CD4-positive, alpha-beta T cell (primary cell): ENCODE results near the gene AGAP1. TPM values are rescaled to one million over a fixed set of nuclear protein-coding genes. Genes with fewer than 3 reads are reported as not detected.

ENCODE experiments used
- ATAC-seq: fragments of 200-7000 bp; cut with Tn5 transposase; one replicate; pipeline ENCODE4 v1.10.0; 2022; ENCODE audit warnings: mild to moderate bottlenecking; ENCODE audit not compliant: poor library complexity
- CTCF ChIA-PET: fragments of 350-600 bp; sonication (Branson Sonifier 250); formaldehyde crosslinking; loops from one replicate; lab custom pipeline; 2021; ENCODE audit warnings: antibody characterized with exemption, inconsistent platforms; lab: Charles Lee
- POLR2A ChIA-PET: fragments of 350-600 bp; sonication (Branson Sonifier 250); formaldehyde crosslinking; loops from one replicate; lab custom pipeline; 2021; ENCODE audit warnings: antibody characterized with exemption, inconsistent platforms; lab: Charles Lee
- DNase-seq, 14 experiments: peaks; one replicate each; pipeline ENCODE4 v3.0.0-alpha.2; 2013 to 2020; ENCODE audit warnings: mixed read lengths in 2 of 14
- H3K27ac ChIP-seq, 2 donors: one replicate each; pipeline versions ENCODE4 v1.5.1 to v1.7.0; 2013; ENCODE audit warnings: low read length in 2 of 2, low read depth in 1 of 2, mild to moderate bottlenecking in 1 of 2
- H3K27me3 ChIP-seq, 2 experiments: 1 replicate in 1 of 2; 2 replicates in 1 of 2; pipeline versions ENCODE4 v1.6.1 to v1.7.0; 2013; ENCODE audit warnings: low read length in 2 of 2, control low read depth in 1 of 2, mild to moderate bottlenecking in 1 of 2, moderate library complexity in 1 of 2; ENCODE audit not compliant: insufficient read depth in 2 of 2, control insufficient read depth in 1 of 2
- H3K36me3 ChIP-seq: one replicate; pipeline ENCODE4 v1.6.1; 2013; ENCODE audit warnings: low read length, control low read depth; ENCODE audit not compliant: insufficient read depth
- H3K4me1 ChIP-seq: one replicate; pipeline ENCODE4 v1.6.1; 2013; ENCODE audit warnings: low read length, control low read depth; ENCODE audit not compliant: insufficient read depth
- H3K4me3 ChIP-seq: one replicate; pipeline ENCODE4 v1.5.1; 2013; ENCODE audit warnings: mild to moderate bottlenecking, low read length, moderate library complexity
- H3K9me3 ChIP-seq, 2 experiments: 1 replicate in 1 of 2; 2 replicates in 1 of 2; pipeline versions ENCODE4 v1.6.1 to v1.7.0; 2013; ENCODE audit warnings: low read length in 2 of 2, mild to moderate bottlenecking in 2 of 2, control low read depth in 1 of 2, moderate library complexity in 1 of 2; ENCODE audit not compliant: control insufficient read depth in 1 of 2, insufficient read depth in 1 of 2
- H3K27ac Mint-ChIP-seq: one replicate; pipeline ENCODE4 v1.8.0; 2020; ENCODE audit warnings: mixed read lengths
- H3K27me3 Mint-ChIP-seq: one replicate; pipeline ENCODE4 v1.8.0; 2021; ENCODE audit warnings: mixed read lengths
- H3K36me3 Mint-ChIP-seq: one replicate; pipeline ENCODE4 v1.8.0; 2021; ENCODE audit warnings: low read depth, mixed read lengths
- H3K4me1 Mint-ChIP-seq: one replicate; pipeline ENCODE4 v1.8.0; 2021; ENCODE audit warnings: low read depth, mixed read lengths
- H3K4me3 Mint-ChIP-seq: one replicate; pipeline ENCODE4 v1.8.0; 2020; ENCODE audit warnings: mild to moderate bottlenecking, mixed read lengths
- H3K9me3 Mint-ChIP-seq: one replicate; pipeline ENCODE4 v1.8.0; 2020; ENCODE audit warnings: mixed read lengths
- CTCF ChIP-seq: fragments of 200-600 bp; IDR thresholded peaks from one replicate; pipeline ENCODE4 v1.8.0; 2022; ENCODE audit warnings: antibody characterized with exemption, mild to moderate bottlenecking
- intact Hi-C, 2 experiments: fragments of 100-400 bp; cut with DNase I in 1 of 2; cut with micrococcal nuclease in 1 of 2; formaldehyde crosslinking; loops; one replicate each; pipeline versions ENCODE4 v1.15.1 to v1.9.0; 2023 to 2025; cut with DNase I, micrococcal nuclease
- total RNA-seq, 174 experiments: library from RNA in 2 of 174; stranded (reverse) in 2 of 174; gene quantifications; one replicate each; pipeline ENCODE4 v1.2.3 and lab custom pipeline; 2021 to 2026

Gene AGAP1
- total RNA-seq, 2 experiments from 2014 or later: 2.6 to 3.1 TPM

DNA sequence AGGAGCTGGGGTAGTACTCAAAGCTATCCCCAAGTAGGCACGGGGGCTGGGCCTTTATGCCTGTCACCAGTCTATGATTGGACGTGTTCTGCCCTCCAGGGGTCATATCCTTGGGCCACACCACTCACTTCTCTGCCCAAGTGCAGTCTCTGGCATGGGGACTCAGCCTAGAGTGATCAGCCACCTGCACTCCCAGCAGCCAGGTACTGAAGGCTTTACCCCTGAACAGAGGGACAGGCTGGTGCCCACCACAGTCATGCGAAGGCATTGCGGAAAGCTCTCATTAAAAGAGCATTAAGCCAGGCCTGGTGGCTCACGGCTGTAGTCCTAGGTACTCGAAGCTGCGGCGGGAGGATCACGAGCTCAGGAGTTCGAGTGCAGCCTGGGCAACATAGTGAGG is 199.4 kb downstream of the AGAP1 start:
- Mint-ChIP-seq H3K4me1 (no peaks in the 10 kb centered on the region), H3K9me3 (no peaks in the 10 kb centered on the region), H3K36me3 (no peaks in the 10 kb centered on the region), H3K27me3 (peaks cover 10% of the 10 kb centered on the region), H3K4me3 (no peak overlapping the region), H3K27ac (no peak overlapping the region)
- no peak overlapping the region for H3K27ac ChIP-seq
- H3K36me3 ChIP-seq: no peaks in the 10 kb centered on the region
- CTCF ChIA-PET: no interaction called here
- intact Hi-C loops: no loop called here
- H3K27me3 ChIP-seq: no peaks in the 10 kb centered on the region
- no peaks in the 10 kb centered on the region for H3K4me1 ChIP-seq
- DNase-seq: no peak
- no peak for ATAC-seq
- POLR2A ChIA-PET: no interaction called here
- no peak overlapping the region for H3K4me3 ChIP-seq
- no peak for TF ChIP-seq CTCF
- H3K9me3 ChIP-seq: peaks cover 0 to 6% of the 10 kb centered on the region in 2 experiments

- peaks cover 0 to 6% of the 10 kb centered on the region in 2 experiments for H3K9me3 ChIP-seq
- no peak overlapping the region for H3K27ac ChIP-seq
- intact Hi-C loops: no loop called here
- no peaks in the 10 kb centered on the region for H3K27me3 ChIP-seq
- no peaks in the 10 kb centered on the region for H3K36me3 ChIP-seq
- no peaks in the 10 kb centered on the region for H3K36me3 Mint-ChIP-seq
- DNase-seq (no peak), ATAC-seq (no peak)
- peaks cover 5% of the 10 kb centered on the region for H3K27me3 Mint-ChIP-seq
- no peak for TF ChIP-seq CTCF
- H3K9me3 Mint-ChIP-seq: no peaks in the 10 kb centered on the region
- H3K27ac Mint-ChIP-seq: no peak overlapping the region
- no peak overlapping the region for H3K4me3 Mint-ChIP-seq
- CTCF ChIA-PET: no interaction called here
- H3K4me3 ChIP-seq: no peak overlapping the region
- H3K4me1 Mint-ChIP-seq: no peaks in the 10 kb centered on the region
- no peaks in the 10 kb centered on the region for H3K4me1 ChIP-seq
- POLR2A ChIA-PET: no interaction called here
These were observed 201.1 kb downstream of the AGAP1 start for GRCh38 chr2:235694721-235695601.

DNA sequence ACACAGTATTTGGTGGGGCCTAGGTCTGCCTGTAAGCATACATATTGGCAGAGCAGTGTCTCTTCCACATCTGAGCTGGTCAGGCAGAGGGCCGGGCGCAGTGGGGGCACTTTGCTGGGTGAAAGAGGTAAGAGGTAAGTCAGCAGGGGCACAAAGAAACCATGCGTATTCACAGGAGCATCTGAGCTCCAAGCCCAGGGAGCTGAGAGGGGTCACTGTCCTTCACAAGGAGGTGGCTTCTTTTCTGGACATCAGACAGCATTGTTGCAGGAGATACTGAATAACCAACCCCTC is 201.7 kb downstream of the AGAP1 start:
- no peak overlapping the region for H3K4me3 ChIP-seq
- Mint-ChIP-seq H3K4me1 (no peaks in the 10 kb centered on the region), H3K9me3 (no peaks in the 10 kb centered on the region), H3K27ac (no peak overlapping the region), H3K4me3 (no peak overlapping the region), H3K27me3 (peaks cover 5% of the 10 kb centered on the region), H3K36me3 (no peaks in the 10 kb centered on the region)
- no peak overlapping the region for H3K27ac ChIP-seq
- intact Hi-C loops: no loop called here
- ATAC-seq (no peak), DNase-seq (no peak)
- no peaks in the 10 kb centered on the region for H3K36me3 ChIP-seq
- H3K27me3 ChIP-seq: no peaks in the 10 kb centered on the region
- CTCF ChIA-PET: no interaction called here
- POLR2A ChIA-PET: no interaction called here
- H3K9me3 ChIP-seq: peaks cover 0 to 6% of the 10 kb centered on the region in 2 experiments
- TF ChIP-seq CTCF: no peak
- no peaks in the 10 kb centered on the region for H3K4me1 ChIP-seq
